ENCODE results near the gene TM4SF1.

Gene TM4SF1

GRCh38 chr3:149321136-149321535 is 56.3 kb downstream of the TM4SF1 start:
- Histone ChIP-seq H4K8ac (ENCODE audit: low read length) (no peak overlapping the region), H3K79me1 (replicated peaks; ENCODE audit: low read length, poor library complexity, severe bottlenecking) (no peaks in the 10 kb centered on the region), H2BK12ac (ENCODE audit: low read length in 2 of 2) (no peak overlapping the region), H3K23ac (ENCODE audit: low read length in 2 of 2) (no peak overlapping the region), H3K36me3 (ENCODE audit: control insufficient read depth in 1 of 2, insufficient read depth in 2 of 2, low read depth in 1 of 2, low read length in 2 of 2) (no peaks in the 10 kb centered on the region), H3K18ac (ENCODE audit: low read depth in 1 of 2, low read length in 2 of 2) (no peak overlapping the region), H2BK15ac (ENCODE audit: low read depth, poor library complexity, severe bottlenecking) (no peak overlapping the region), H3K4me2 (ENCODE audit: low read length, poor library complexity, severe bottlenecking) (no peak overlapping the region), H3K9ac (ENCODE audit: low read length) (no peak overlapping the region), H2AK5ac (ENCODE audit: low read length, severe bottlenecking) (no peak overlapping the region), H3K4ac (ENCODE audit: low read depth in 1 of 2, low read length in 2 of 2) (no peak overlapping the region), H2BK120ac (ENCODE audit: low read depth, low read length) (no peak overlapping the region), H3K4me1 (ENCODE audit: control insufficient read depth, insufficient read depth, low read depth, low read length) (peaks cover 3% of the 10 kb centered on the region), H2AFZ (ENCODE audit: low read depth, low read length) (no peak overlapping the region), H2BK5ac (ENCODE audit: low read depth, low read length, poor library complexity, severe bottlenecking) (no peak overlapping the region), H3K27me3 (ENCODE audit: control insufficient read depth in 1 of 2, insufficient read depth in 1 of 2, low read length in 2 of 2) (no peaks in the 10 kb centered on the region), H4K91ac (ENCODE audit: low read length) (no peak overlapping the region), H3K4me3 (ENCODE audit: insufficient read depth in 1 of 2, low read depth in 1 of 2, low read length in 2 of 2) (no peak overlapping the region), H3K27ac (ENCODE audit: low read length, poor library complexity, severe bottlenecking) (no peak overlapping the region), H3K14ac (ENCODE audit: low read length in 2 of 2) (no peak overlapping the region), H3K9me3 (ENCODE audit: control insufficient read depth, low read length) (no peaks in the 10 kb centered on the region)
- DNase-seq, result no peak

DNA sequence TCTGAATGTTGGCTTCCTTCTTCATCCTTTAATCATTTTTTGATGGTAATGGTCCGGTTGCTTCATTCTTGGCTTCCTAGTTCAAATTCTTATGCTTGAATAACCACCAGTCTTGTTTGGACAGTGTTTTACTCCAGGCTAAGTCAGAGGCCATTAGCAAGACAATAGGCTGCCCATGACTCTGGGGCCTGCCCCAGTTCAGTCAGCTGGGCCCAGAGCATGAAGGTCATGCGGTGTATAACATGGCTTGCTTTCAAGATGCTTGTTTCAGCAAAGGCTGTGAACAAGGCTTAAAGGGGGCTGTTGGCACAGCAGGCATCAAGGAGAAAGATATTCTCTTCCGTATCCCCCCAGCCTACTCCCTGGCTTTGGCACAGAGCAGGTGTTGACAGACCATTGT is 57.7 kb downstream of the TM4SF1 start:
- Histone ChIP-seq H2AK5ac (ENCODE audit: low read length, severe bottlenecking) (no peak overlapping the region), H3K23ac (ENCODE audit: low read length in 2 of 2) (no peak overlapping the region), H2BK12ac (ENCODE audit: low read length in 2 of 2) (no peak overlapping the region), H3K4me1 (ENCODE audit: control insufficient read depth, insufficient read depth, low read depth, low read length) (peaks cover 5% of the 10 kb centered on the region), H3K4ac (ENCODE audit: low read depth in 1 of 2, low read length in 2 of 2) (no peak overlapping the region), H4K8ac (ENCODE audit: low read length) (no peak overlapping the region), H3K18ac (ENCODE audit: low read depth in 1 of 2, low read length in 2 of 2) (no peak overlapping the region), H3K14ac (ENCODE audit: low read length in 2 of 2) (no peak overlapping the region), H4K91ac (ENCODE audit: low read length) (no peak overlapping the region), H3K36me3 (ENCODE audit: control insufficient read depth in 1 of 2, insufficient read depth in 2 of 2, low read depth in 1 of 2, low read length in 2 of 2) (no peaks in the 10 kb centered on the region), H2BK120ac (ENCODE audit: low read depth, low read length) (no peak overlapping the region), H3K27ac (ENCODE audit: low read length, poor library complexity, severe bottlenecking) (no peak overlapping the region), H3K9me3 (ENCODE audit: control insufficient read depth, low read length) (no peaks in the 10 kb centered on the region), H2AFZ (ENCODE audit: low read depth, low read length) (no peak overlapping the region), H2BK5ac (ENCODE audit: low read depth, low read length, poor library complexity, severe bottlenecking) (no peak overlapping the region), H3K4me2 (ENCODE audit: low read length, poor library complexity, severe bottlenecking) (no peak overlapping the region), H3K79me1 (replicated peaks; ENCODE audit: low read length, poor library complexity, severe bottlenecking) (no peaks in the 10 kb centered on the region), H3K4me3 (ENCODE audit: insufficient read depth in 1 of 2, low read depth in 1 of 2, low read length in 2 of 2) (no peak overlapping the region), H3K9ac (ENCODE audit: low read length) (no peak overlapping the region), H2BK15ac (ENCODE audit: low read depth, poor library complexity, severe bottlenecking) (no peak overlapping the region), H3K27me3 (ENCODE audit: control insufficient read depth in 1 of 2, insufficient read depth in 1 of 2, low read length in 2 of 2) (no peaks in the 10 kb centered on the region)
- DNase-seq, result no peak
- 96% methylated on average over 3 of the region's 3 CpGs for WGBS

All from mesenchymal stem cell (in vitro differentiated cells and primary cell).